Endothelial cell of umbilical vein (primary cell): Measurements from ENCODE around the gene PAX5.

Source experiments
- EZH2 ChIP-seq: IDR thresholded peaks from 2 replicates; pipeline ENCODE4 v1.6.1; 2012; ENCODE audit warnings: borderline replicate concordance, low read depth, mild to moderate bottlenecking, moderate library complexity, low read length, inconsistent platforms; ENCODE audit not compliant: severe bottlenecking
- FOS ChIP-seq: IDR thresholded peaks from 2 replicates; pipeline ENCODE4 v1.6.1; 2011; ENCODE audit warnings: mild to moderate bottlenecking, low read length, moderate library complexity, borderline replicate concordance; ENCODE audit not compliant: insufficient read depth
- GATA2 ChIP-seq: IDR thresholded peaks from 2 replicates; pipeline ENCODE4 v1.7.0; 2011; ENCODE audit warnings: low read depth, mild to moderate bottlenecking, moderate library complexity, mixed read lengths, low read length; ENCODE audit not compliant: insufficient read length, insufficient read depth
- JUN ChIP-seq: IDR thresholded peaks from 2 replicates; pipeline ENCODE4 v1.6.1; 2011; ENCODE audit warnings: borderline replicate concordance, low read depth; ENCODE audit not compliant: insufficient read length, insufficient read depth
- MAX ChIP-seq: IDR thresholded peaks from 2 replicates; pipeline ENCODE4 v1.6.1; 2011; ENCODE audit not compliant: insufficient read depth, insufficient read length
- MYC ChIP-seq: IDR thresholded peaks from one replicate; pipeline ENCODE4 v1.6.1; 2011; ENCODE audit warnings: mild to moderate bottlenecking, low read depth, low read length
- POLR2A ChIP-seq: IDR thresholded peaks from 2 replicates; pipeline ENCODE4 v1.6.1; 2012; ENCODE audit warnings: low read depth, mild to moderate bottlenecking, control low read depth, low read length
- POLR2AphosphoS5 ChIP-seq: IDR thresholded peaks from 2 replicates; pipeline ENCODE4 v1.6.1; 2012; ENCODE audit warnings: low read depth, mild to moderate bottlenecking, control low read depth, low read length, moderate library complexity; ENCODE audit not compliant: insufficient read depth
- TF ChIP-seq, protein P1 (sequence below), 2 donors: IDR thresholded peaks; 1 replicate in 1 of 2; 2 replicates in 1 of 2; pipeline ENCODE4 v1.5.1; 2011; ENCODE audit warnings: low read length in 2 of 2, mild to moderate bottlenecking in 2 of 2, moderate library complexity in 2 of 2, control low read depth in 1 of 2, inconsistent platforms in 1 of 2, low read depth in 1 of 2; ENCODE audit not compliant: insufficient read depth in 1 of 2; ENCODE audit errors: extremely low read depth in 1 of 2

DNA sequence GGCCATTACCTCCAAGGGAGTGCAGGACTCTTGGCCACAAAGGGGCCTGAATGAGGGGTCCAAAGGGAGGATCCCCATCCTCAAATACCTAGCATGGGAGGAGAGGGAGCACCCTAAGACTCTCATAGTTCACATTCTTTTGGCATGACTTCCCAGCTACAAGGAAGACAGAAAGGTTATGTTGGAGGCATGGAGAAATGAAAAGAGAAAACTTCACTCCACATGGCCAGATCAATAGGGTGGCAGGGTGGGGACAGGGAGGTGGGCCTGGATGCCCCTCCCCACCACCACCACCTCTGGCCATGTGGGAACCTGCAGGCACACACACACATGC, 97.6 kb downstream of the PAX5 start:
- no peak for TF ChIP-seq MYC
- TF ChIP-seq EZH2, result no peak
- TF ChIP-seq, protein P1, sequence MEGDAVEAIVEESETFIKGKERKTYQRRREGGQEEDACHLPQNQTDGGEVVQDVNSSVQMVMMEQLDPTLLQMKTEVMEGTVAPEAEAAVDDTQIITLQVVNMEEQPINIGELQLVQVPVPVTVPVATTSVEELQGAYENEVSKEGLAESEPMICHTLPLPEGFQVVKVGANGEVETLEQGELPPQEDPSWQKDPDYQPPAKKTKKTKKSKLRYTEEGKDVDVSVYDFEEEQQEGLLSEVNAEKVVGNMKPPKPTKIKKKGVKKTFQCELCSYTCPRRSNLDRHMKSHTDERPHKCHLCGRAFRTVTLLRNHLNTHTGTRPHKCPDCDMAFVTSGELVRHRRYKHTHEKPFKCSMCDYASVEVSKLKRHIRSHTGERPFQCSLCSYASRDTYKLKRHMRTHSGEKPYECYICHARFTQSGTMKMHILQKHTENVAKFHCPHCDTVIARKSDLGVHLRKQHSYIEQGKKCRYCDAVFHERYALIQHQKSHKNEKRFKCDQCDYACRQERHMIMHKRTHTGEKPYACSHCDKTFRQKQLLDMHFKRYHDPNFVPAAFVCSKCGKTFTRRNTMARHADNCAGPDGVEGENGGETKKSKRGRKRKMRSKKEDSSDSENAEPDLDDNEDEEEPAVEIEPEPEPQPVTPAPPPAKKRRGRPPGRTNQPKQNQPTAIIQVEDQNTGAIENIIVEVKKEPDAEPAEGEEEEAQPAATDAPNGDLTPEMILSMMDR (IDR thresholded peaks at IDR 0.05; ENCODE audit: extremely low read depth in 1 of 2, insufficient read depth in 1 of 2, low read depth in 1 of 2, low read length in 2 of 2), result no peak
- no peak for TF ChIP-seq POLR2A
- TF ChIP-seq POLR2AphosphoS5, result no peak
- no peak for TF ChIP-seq MAX
- no peak for TF ChIP-seq FOS
- no peak for TF ChIP-seq GATA2
- no peak for TF ChIP-seq JUN
